Measurements from ENCODE around the gene HHAT.
"Not testable (repeated sequence)": the region's sequence is repeated elsewhere in the genome, so short reads cannot be mapped to it uniquely, and the experiment has no call there.

The HHAT gene

DNA sequence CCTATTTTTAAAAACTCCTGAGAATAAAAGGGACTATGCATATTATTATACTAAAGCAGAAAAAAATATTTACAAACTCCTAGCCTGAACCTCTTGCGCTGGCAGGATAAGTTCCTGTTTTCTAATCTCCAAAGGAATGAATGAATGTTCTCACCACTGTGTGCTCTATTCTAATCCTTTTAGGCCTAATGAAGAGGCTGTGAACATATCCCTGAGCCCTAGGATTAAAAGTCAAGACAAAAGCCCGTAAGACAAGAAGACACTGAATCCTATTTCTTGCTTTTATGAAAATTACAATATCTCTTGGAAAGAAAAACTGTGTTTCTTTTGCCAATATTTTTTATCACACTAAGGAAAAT lies 317.5 kb downstream of the HHAT start:
- no peak for DNase-seq (ENCODE audit: low spot score)

DNA sequence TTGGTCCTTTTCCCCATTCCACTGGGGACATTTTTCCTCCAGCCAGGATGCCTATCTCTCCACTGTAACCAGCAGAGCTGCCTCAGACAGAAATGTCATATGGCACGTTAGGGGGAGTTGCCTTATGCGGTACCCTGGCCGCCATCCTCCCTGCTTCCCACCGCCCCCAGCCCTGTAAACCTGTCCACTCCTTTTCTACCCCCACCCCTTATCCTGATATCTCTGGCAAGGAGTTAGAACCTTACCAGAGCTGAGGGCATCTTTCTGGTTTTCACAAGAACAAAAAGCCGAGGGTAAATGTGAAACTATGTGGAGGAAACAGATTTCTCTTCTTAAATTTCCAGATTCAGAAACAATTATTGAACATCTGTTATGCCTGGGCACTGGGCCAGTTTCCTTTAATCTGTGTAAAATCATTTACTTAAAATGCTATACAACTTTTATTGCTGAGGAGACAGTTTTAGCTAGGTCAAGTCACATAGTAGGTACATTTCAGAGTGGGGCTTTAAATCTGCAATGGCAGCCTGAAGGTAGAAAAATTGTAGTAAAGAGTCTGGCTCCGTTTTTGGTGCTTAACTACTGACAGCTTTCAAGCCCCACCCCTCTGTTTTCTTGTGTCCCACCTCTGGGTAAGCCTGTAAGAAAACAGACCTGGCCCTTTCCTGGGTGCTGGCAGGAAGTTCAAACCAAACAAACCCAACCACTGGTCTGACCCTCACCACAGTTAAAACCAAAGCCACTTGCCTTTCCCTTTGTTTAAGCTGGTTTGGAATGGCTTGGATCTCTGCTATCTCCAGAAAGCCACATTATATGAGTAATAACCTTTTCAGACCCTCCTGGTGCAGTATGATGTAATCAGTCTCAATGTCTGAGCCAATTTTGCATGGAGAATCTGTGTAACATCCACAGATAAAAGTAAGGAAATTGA lies 319.0 kb downstream of the HHAT start:
- peak; percentile 41 for DNase-seq (ENCODE audit: low spot score)

- DNase-seq (ENCODE audit: low spot score): no peak
Observed at GRCh38 chr1:210648588-210649269, 320.0 kb downstream of the HHAT start.

- DNase-seq (ENCODE audit: low spot score): no peak
Observed at GRCh38 chr1:210650403-210650802, 321.7 kb downstream of the HHAT start.

DNA sequence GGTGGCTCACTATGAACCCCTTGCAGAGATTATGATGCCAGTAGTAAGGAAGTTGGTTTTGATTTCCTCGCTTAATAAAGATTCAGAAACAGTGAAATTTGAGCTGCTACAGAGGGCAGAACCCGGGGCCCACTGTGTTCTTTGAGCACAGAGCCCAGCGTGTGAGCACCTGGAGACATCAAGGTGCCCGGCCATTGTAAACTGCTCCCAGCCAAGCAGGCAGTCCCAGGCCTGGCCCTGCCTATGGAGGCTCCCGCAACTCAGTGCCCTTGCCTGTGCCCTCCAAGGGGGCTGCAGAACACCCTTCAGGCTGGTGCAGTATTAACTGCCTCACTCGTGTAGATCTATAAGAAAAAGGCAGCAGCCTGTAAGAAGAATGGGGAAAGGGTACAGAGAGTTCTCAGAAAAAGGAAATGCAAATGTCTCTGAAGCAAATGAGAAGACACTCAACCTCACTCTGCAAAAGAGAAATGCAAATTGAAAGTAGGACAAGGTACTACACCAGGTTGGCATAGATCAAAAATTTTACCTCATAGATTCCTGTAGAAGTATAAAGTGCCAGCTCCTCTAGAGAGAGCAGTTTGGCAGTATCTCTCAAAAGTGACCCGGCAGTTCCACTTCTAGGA lies 323.7 kb downstream of the HHAT start:
- no peak for DNase-seq (ENCODE audit: low spot score)

- no peak for DNase-seq (ENCODE audit: low spot score)
Observed at GRCh38 chr1:210653771-210654170, 325.1 kb downstream of the HHAT start.

DNA sequence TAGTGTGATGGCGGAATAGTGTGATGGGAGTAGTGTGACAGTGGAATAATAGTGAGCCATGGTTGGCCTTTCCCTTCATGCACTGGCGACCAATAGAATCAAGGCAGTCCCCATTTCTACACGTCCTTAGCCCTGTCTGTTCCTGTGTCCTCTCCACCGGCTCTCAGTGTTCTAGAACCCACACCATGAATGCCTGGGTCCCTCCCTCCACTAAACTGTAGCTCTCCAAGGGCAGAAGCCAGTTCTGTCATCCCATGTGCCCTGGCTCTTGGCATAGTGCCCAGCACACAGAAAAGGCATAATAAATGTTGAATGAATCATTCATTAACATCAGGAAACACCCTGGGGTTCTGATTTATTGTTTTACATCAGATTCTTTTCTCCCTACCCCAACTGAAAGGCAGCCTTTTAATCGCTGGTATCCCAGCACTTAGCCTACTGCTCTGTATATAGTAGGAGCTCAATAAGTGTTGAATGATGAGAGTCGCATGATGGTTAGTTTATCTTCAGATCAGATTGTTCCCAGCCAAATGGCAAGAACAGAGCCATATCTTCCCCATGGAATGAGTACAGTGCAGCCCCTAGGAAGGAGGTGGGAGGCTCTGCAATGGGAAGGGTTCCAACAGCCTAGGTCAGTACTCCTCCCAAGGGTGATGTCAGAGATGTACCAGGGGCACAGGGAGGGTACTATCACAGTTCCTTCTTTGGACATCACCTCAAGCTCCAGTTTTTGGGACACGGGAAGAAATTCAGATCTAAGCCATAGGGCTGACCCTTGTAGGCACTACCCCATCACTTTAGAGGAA lies 325.7 kb downstream of the HHAT start:
- DNase-seq (ENCODE audit: low spot score): no peak

DNA sequence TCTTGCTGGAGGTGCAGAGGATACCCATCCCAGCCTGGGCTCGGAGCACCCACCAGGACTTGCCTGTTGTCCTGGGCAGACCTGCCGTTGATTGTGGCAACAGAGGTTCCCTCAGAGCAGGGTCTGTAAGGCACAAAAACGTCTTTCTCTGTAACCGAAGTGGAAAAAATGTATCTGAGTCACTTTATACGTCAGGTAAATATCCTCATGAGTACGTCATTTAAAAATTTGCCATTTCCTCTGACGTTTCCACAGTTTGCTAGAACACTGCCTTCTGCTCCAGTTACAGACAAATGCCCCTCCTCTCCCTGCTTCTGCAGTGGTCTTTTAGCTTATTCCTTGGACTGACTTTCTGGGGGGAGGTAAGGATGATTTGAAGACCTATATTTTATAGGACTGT lies 326.8 kb downstream of the HHAT start:
- DNase-seq (ENCODE audit: low spot score): no peak

- DNase-seq (ENCODE audit: low spot score): no peak
Observed at GRCh38 chr1:210657806-210658205, 329.1 kb downstream of the HHAT start.

- not testable (repeated sequence) for DNase-seq (ENCODE audit: low spot score)
Observed at GRCh38 chr1:210661520-210661919, 332.8 kb downstream of the HHAT start.

- DNase-seq (ENCODE audit: low spot score): no peak
Observed at GRCh38 chr1:210662291-210663050, 333.8 kb downstream of the HHAT start.

DNA sequence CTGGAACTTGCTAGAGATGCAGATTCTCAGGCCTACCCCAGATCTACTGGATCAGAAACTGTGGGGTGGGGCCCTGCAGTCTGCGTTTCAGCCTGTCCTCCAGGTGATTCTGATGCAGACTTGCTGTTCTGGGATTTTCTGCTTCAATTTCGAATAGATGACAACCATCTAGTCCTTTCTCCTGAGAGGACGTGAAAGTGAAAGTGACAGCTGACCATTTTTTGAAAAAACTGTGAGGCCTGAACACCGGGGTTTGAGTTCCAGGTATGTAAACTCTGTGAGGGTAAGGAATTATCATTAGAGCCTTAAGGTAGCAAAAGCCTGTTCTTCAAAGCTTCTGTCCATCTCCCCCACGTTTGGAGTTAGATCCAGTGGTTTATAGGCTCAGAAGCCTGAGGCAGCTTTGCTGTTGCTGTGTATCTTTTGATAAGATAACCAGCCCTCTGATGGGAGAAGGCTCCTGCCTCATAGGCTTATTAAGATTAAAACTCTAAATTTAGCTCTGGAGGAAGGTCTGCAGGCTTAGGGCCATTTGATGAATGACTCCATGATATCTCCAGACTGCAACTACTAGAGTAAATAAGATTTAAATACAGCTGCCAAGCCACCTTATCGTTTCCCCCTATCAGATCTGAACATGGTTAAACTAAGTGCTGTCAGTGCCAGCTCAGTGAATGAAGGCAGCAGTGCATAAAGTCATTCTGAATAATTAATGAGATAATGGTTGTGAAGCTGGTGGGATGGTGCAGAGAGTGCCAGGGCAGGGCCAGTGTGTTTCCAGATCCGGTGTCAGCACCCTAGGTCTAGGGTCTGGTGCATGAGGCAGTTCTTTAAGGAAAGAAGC lies 335.2 kb downstream of the HHAT start:
- no peak for DNase-seq (ENCODE audit: low spot score)

- DNase-seq (ENCODE audit: low spot score): no peak
Observed at GRCh38 chr1:210669951-210670350, 341.2 kb downstream of the HHAT start.

- DNase-seq (ENCODE audit: low spot score): no peak
Observed at GRCh38 chr1:210674151-210674550, 345.4 kb downstream of the HHAT start.

- no peak for DNase-seq (ENCODE audit: low spot score)
Observed at GRCh38 chr1:210676539-210676938, 347.8 kb downstream of the HHAT start.

DNA sequence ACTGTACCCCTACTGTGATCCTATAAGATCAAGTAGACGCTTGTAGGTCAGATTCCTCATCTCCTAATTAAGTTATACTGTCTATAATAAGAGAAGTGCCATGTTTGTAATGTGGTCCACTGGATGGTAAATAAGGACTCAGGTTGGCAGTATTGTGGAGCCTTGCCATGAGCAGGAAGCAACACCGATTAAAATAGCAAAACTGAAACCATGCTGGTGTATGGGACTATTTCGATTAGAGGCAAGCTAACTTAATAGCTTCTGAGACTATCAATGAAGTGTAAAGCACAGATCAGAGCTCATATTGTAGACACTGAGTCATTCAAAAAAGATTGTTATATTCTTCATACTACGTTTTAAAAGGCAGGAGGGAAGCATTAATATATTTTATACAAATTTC lies 348.8 kb downstream of the HHAT start:
- DNase-seq (ENCODE audit: low spot score): no peak

- DNase-seq (ENCODE audit: low spot score): no peak
Observed at GRCh38 chr1:210678306-210678705, 349.6 kb downstream of the HHAT start.

GRCh38 chr1:210681158-210681557 lies 352.5 kb downstream of the HHAT start:
- DNase-seq (ENCODE audit: low spot score): no peak

GRCh38 chr1:210683403-210684047 lies 354.8 kb downstream of the HHAT start:
- no peak for DNase-seq (ENCODE audit: low spot score)
